GM18909 (cell line): ENCODE data around the gene CD109.
"Not testable (repeated sequence)": the region's sequence is repeated elsewhere in the genome, so short reads cannot be mapped to it uniquely, and the experiment has no call there.

Source experiments
- ATAC-seq: cut with Tn5 transposase; IDR thresholded peaks from one replicate; pipeline ENCODE4 v1.9.1; 2021; ENCODE audit warnings: mild to moderate bottlenecking; ENCODE audit not compliant: unreplicated experiment, poor library complexity

CD109 gene

GRCh38 chr6:73769976-73770375 is 74.0 kb downstream of the CD109 start:
- no peak for ATAC-seq

- peak; percentile 65 for ATAC-seq
Measured at GRCh38 chr6:73774311-73774774, 78.3 kb downstream of the CD109 start.

- no peak for ATAC-seq
Measured at GRCh38 chr6:73779943-73780342, 83.9 kb downstream of the CD109 start.

GRCh38 chr6:73782911-73783310 is 86.9 kb downstream of the CD109 start:
- ATAC-seq = no peak

GRCh38 chr6:73784726-73785505 is 88.9 kb downstream of the CD109 start:
- no peak for ATAC-seq

GRCh38 chr6:73790574-73790973 is 94.6 kb downstream of the CD109 start:
- ATAC-seq = no peak

GRCh38 chr6:73791336-73791735 is 95.3 kb downstream of the CD109 start:
- no peak for ATAC-seq

GRCh38 chr6:73792738-73793137 is 96.7 kb downstream of the CD109 start:
- ATAC-seq = no peak

- ATAC-seq = no peak
Measured at GRCh38 chr6:73796881-73797280, 100.9 kb downstream of the CD109 start.

GRCh38 chr6:73797861-73798260 is 101.9 kb downstream of the CD109 start:
- ATAC-seq = no peak

- peak; percentile 73 for ATAC-seq
Measured at GRCh38 chr6:73798592-73798991, 102.6 kb downstream of the CD109 start.

GRCh38 chr6:73800997-73801396 is 105.0 kb downstream of the CD109 start:
- ATAC-seq = no peak

- no peak for ATAC-seq
Measured at GRCh38 chr6:73801652-73802268, 105.8 kb downstream of the CD109 start.

GRCh38 chr6:73802366-73802765 is 106.4 kb downstream of the CD109 start:
- ATAC-seq = no peak

GRCh38 chr6:73803562-73804241 is 107.7 kb downstream of the CD109 start:
- no peak for ATAC-seq

GRCh38 chr6:73805221-73805620 is 109.2 kb downstream of the CD109 start:
- ATAC-seq = not testable (repeated sequence)

- ATAC-seq = not testable (repeated sequence)
Measured at GRCh38 chr6:73805982-73806381, 110.0 kb downstream of the CD109 start.

- no peak for ATAC-seq
Measured at GRCh38 chr6:73811706-73812105, 115.7 kb downstream of the CD109 start.

- no peak for ATAC-seq
Measured at GRCh38 chr6:73817253-73817652, 121.2 kb downstream of the CD109 start.

GRCh38 chr6:73823046-73823735 is 127.2 kb downstream of the CD109 start:
- no peak for ATAC-seq

- no peak for ATAC-seq
Measured at GRCh38 chr6:73823832-73824231, 127.8 kb downstream of the CD109 start.
